ENCODE results near the gene SLC34A3. TPM values are rescaled to one million over a fixed set of nuclear protein-coding genes. Genes with fewer than 3 reads are reported as not detected.

The SLC34A3 gene
- total and polyA plus RNA-seq, 2 of the 8 experiments (the other 6 are each of a cell fraction or from before 2014, with no cell fraction given), result 0.08 TPM; not detected in 1

DNA sequence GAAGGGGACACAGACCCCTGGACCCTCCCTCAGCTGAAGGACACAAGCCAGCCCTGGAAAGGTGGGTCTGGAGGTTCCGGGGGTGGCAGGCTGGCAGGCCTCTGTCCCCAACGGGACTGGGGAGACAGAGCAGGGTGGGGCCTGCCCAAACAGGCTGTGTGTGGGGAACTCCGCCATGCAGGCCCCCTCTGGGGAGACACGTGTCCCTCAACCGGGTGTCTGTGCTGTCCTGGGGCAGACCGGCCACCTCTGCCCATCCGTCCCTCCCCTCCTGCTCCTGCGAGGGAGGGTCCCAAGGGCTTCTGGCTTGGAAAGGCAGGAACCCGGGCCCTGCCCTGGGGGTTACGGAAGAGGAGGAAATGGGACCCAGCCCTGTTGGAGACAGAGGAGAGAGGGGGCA is 1.4 kb downstream of the SLC34A3 start:
- H4K8ac ChIP-seq (ENCODE audit: extremely low read depth, insufficient read depth, low read length), result peak overlapping the region; percentile 68
- no peak overlapping the region for H3K4me2 ChIP-seq (ENCODE audit: insufficient read depth in 1 of 2, low read depth in 2 of 2, low read length in 2 of 2)
- no peak overlapping the region for H3K27ac ChIP-seq (ENCODE audit: low read depth, low read length)
- no peak overlapping the region for H3K14ac ChIP-seq (ENCODE audit: insufficient read length)
- no peak overlapping the region for H2BK15ac ChIP-seq (ENCODE audit: low read length)
- no peaks in the 10 kb centered on the region for H3K23me2 ChIP-seq (ENCODE audit: low read depth, low read length)
- no peaks in the 10 kb centered on the region for H3K36me3 ChIP-seq (ENCODE audit: control insufficient read depth in 2 of 4, insufficient read depth in 4 of 4, low read length in 3 of 4)
- no peak overlapping the region for H2BK12ac ChIP-seq (ENCODE audit: low read depth, low read length)
- no peak overlapping the region for H2BK20ac ChIP-seq (ENCODE audit: low read length)
- no peak overlapping the region for H3K9ac ChIP-seq (replicated peaks in 1 of 4; ENCODE audit: extremely low read depth in 1 of 4, low read depth in 3 of 4, low read length in 3 of 4)
- H3K56ac ChIP-seq (replicated peaks; ENCODE audit: insufficient read length, low read depth, low read length), result no peak overlapping the region
- ChIA-PET POLR2A (ENCODE audit: partially characterized antibody) (interaction anchor here (1.2 to 69.9 kb wide), 2 partner anchors 10 to 25 kb away, joined by 3 to 1462 read pairs; partner anchors contain the start of genes NELFB, STPG3, TOR4A and TUBB4B), CTCF (ENCODE audit: partially characterized antibody) (interaction anchor here (0.6 to 20.2 kb wide), 2 partner anchors 39 to 114 kb away, joined by 3 to 204 read pairs; partner anchors contain the start of genes ANAPC2 and SSNA1)
- no peaks in the 10 kb centered on the region for H3K9me3 ChIP-seq (ENCODE audit: insufficient read depth in 2 of 2, low read depth in 1 of 2, low read length in 1 of 2)
- H3K27me3 ChIP-seq (replicated peaks in 1 of 4; ENCODE audit: control insufficient read depth in 3 of 4, extremely low read depth in 1 of 4, insufficient read depth in 3 of 4, low read length in 3 of 4), result no peaks in the 10 kb centered on the region; a peak in 1 of 7 replicates
- no peaks in the 10 kb centered on the region for H3K79me2 ChIP-seq (ENCODE audit: control insufficient read depth in 1 of 2, insufficient read depth in 2 of 2, low read length in 2 of 2)
- DNase-seq (ENCODE audit: low read depth in 1 of 2, low spot score in 2 of 2) (no peak), FAIRE-seq (no peak)
- H2AK5ac ChIP-seq (ENCODE audit: low read depth, low read length), result no peak overlapping the region
- no peak overlapping the region for H3K4me3 ChIP-seq (ENCODE audit: extremely low read depth in 1 of 4, insufficient read depth in 2 of 4, low read depth in 3 of 4, low read length in 4 of 4)
- H4K20me1 ChIP-seq (replicated peaks in 1 of 2; ENCODE audit: control insufficient read depth in 1 of 2, insufficient read depth in 2 of 2, low read length in 2 of 2), result peaks cover 0 to 1% of the 10 kb centered on the region in 2 experiments
- no peak overlapping the region for H2BK5ac ChIP-seq (ENCODE audit: low read depth, low read length)
- WGBS, 2 experiments (ENCODE audit: extremely low coverage in 1 of 2, insufficient coverage in 1 of 2, insufficient read length in 1 of 2, insufficient replicate concordance in 2 of 2, low coverage in 1 of 2, low lambda C conversion rate in 2 of 2, missing lambda C conversion rate in 1 of 2), result 86% methylated on average over 10 of the region's 10 CpGs; no CpG with 5 or more reads in 1 of the 2 experiments
- H3K18ac ChIP-seq (ENCODE audit: extremely low read depth, low read length), result no peak overlapping the region
- H4K5ac ChIP-seq (ENCODE audit: insufficient read length, low read depth, low read length), result no peak overlapping the region
- no peak overlapping the region for H2AFZ ChIP-seq (ENCODE audit: low read length)
- peaks cover 0 to 19% (median 8%) of the 10 kb centered on the region in 4 experiments; a peak in 6 of 7 replicates for H3K4me1 ChIP-seq (replicated peaks in 1 of 4; ENCODE audit: control insufficient read depth in 3 of 4, insufficient read depth in 4 of 4, low read length in 3 of 4)
- H3K23ac ChIP-seq (ENCODE audit: insufficient read length), result no peak overlapping the region
- H2BK120ac ChIP-seq (replicated peaks; ENCODE audit: low read depth, low read length), result no peak overlapping the region
- no peak overlapping the region for H4K91ac ChIP-seq (replicated peaks; ENCODE audit: insufficient read length, low read length)
- no peaks in the 10 kb centered on the region for H3K79me1 ChIP-seq (ENCODE audit: low read depth, low read length)
- TF ChIP-seq HDAC6 (IDR thresholded peaks at IDR 0.05; ENCODE audit: low read depth, low read length) (no peak), TBP (IDR thresholded peaks at IDR 0.05; ENCODE audit: low read depth, low read length) (no peak), CEBPB (IDR thresholded peaks at IDR 0.05; ENCODE audit: low read depth, low read length) (no peak), SIX5 (IDR thresholded peaks at IDR 0.05; ENCODE audit: low read depth, low read length) (no peak), HDAC2 (IDR thresholded peaks at IDR 0.05; ENCODE audit: borderline replicate concordance in 1 of 2, low read depth in 2 of 2, low read length in 2 of 2) (no peak), SIN3A (conservative IDR thresholded peaks at IDR 0.05 in 1 of 2, IDR thresholded peaks at IDR 0.05 in 1 of 2; ENCODE audit: low read depth in 1 of 2, low read length in 2 of 2) (no peak), TCF12 (IDR thresholded peaks at IDR 0.05; ENCODE audit: low read depth, low read length) (no peak), FOSL1 (IDR thresholded peaks at IDR 0.05; ENCODE audit: insufficient read depth, low read depth, low read length) (no peak), SP1 (IDR thresholded peaks at IDR 0.05; ENCODE audit: low read depth, low read length) (no peak), RNF2 (IDR thresholded peaks at IDR 0.05; ENCODE audit: borderline replicate concordance, low read depth, low read length, missing control alignments, poor library complexity, severe bottlenecking) (no peak), KDM1A (IDR thresholded peaks at IDR 0.05; ENCODE audit: borderline replicate concordance, low read length) (no peak), CHD1 (IDR thresholded peaks at IDR 0.05; ENCODE audit: low read depth, low read length) (no peak)
- no peak overlapping the region for H3K4ac ChIP-seq (replicated peaks; ENCODE audit: insufficient read length, low read depth, low read length)

Data from H1 (cell line).